ENCODE measurements around the gene CDKN1C.

DNA sequence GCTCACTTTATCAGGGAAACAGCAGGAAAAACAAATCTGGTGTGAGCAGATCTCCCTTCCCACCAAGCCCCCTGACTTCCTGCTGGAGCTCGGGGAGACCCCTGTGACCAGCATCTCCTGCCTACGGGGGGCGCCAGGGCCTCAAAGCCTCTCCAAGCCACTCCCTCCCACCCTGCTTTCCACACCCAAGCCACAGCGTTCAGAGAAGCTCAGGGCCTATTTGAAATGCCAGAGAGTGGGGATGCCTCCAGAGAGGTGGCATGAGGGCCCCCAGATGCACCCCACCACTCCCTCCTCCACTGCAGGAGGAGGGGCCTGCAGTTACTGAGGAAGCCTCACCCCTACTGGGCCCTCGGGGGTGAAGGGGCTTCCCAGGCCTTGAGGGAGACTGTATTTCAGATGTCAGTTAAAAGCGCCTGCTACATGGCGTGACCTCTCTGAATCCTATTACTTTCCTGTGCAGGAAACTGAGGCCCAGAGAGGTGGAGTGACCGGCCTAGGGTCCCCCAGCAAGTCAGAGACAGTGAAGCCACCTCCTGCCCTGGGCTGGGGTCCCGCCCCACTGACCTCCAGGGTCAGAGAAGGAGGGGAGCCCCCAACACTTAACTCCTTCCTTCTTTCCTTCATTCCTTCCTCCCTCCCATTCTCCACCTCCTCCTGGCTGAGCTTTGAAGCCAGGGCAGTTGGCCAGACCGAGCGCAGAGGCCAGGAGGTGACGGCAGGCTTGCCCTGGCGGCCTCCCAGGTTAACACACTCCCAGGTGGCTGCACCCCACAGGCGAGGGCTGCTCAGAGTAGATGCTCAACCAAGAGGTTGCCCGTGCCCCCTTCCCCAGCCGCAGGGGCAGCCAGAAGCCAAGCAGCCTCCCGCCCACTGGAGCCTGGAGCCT, 6.0 kb upstream of the CDKN1C start:
- no peak for TF ChIP-seq CTCF (IDR thresholded peaks at IDR 0.05)
- no peak for TF ChIP-seq POLR2A (IDR thresholded peaks at IDR 0.05)
